Cardiac muscle cell (in vitro differentiated cells and primary cell): Measurements from ENCODE around the gene LTB4R. TPM values are rescaled to one million over a fixed set of nuclear protein-coding genes. Genes with fewer than 3 reads are reported as not detected.

ENCODE experiments used
- DNase-seq, 2 donors: peaks; one replicate each; pipeline versions ENCODE4 v3.0.0 to v3.0.0-alpha.2; 2010 to 2017; ENCODE audit warnings: low read depth in 1 of 2, low spot score in 1 of 2
- H3K27ac ChIP-seq: fragments of 200-600 bp; sonication (generic); 2 replicates; pipeline ENCODE4 v1.5.1; 2016
- H3K27me3 ChIP-seq: fragments of 200-600 bp; sonication (generic); 2 replicates; pipeline ENCODE4 v1.6.0; 2016; ENCODE audit warnings: control low read depth
- H3K36me3 ChIP-seq: fragments of 200-600 bp; sonication (generic); 2 replicates; pipeline ENCODE4 v1.5.1; 2016; ENCODE audit warnings: control low read depth
- H3K4me1 ChIP-seq: fragments of 200-600 bp; sonication (generic); 2 replicates; pipeline ENCODE4 v1.8.1; 2017; ENCODE audit warnings: low read depth, mild to moderate bottlenecking, mixed run types
- H3K4me3 ChIP-seq: fragments of 200-600 bp; sonication (generic); 2 replicates; pipeline ENCODE4 v1.5.1; 2016; ENCODE audit warnings: mild to moderate bottlenecking
- H3K9me3 ChIP-seq: fragments of 200-600 bp; sonication (generic); 2 replicates; pipeline ENCODE4 v1.5.1; 2017; ENCODE audit warnings: low read depth, mild to moderate bottlenecking, control low read depth
- polyA plus RNA-seq: library from polyadenylated mRNA; unstranded; fragments of >200 nt; fragmentation: Nextera tagmentation; extraction: Ambion mirVana; gene quantifications from 2 replicates; pipeline ENCODE4 v1.2.1, GENCODE V29; 2016
- total RNA-seq: library from RNA; depleted of rRNA; stranded (reverse); fragments of >200 nt; gene quantifications from 2 replicates; pipeline ENCODE4 v1.2.3, GENCODE V29; 2016
- TF ChIP-seq, protein P1 (sequence below): IDR thresholded peaks from 2 replicates; pipeline ENCODE4 v1.5.1; 2012; ENCODE audit warnings: low read depth, mild to moderate bottlenecking, low read length

The LTB4R gene
- total and polyA plus RNA-seq, 2 experiments from 2014 or later, result 2.7 to 8.5 TPM

DNA sequence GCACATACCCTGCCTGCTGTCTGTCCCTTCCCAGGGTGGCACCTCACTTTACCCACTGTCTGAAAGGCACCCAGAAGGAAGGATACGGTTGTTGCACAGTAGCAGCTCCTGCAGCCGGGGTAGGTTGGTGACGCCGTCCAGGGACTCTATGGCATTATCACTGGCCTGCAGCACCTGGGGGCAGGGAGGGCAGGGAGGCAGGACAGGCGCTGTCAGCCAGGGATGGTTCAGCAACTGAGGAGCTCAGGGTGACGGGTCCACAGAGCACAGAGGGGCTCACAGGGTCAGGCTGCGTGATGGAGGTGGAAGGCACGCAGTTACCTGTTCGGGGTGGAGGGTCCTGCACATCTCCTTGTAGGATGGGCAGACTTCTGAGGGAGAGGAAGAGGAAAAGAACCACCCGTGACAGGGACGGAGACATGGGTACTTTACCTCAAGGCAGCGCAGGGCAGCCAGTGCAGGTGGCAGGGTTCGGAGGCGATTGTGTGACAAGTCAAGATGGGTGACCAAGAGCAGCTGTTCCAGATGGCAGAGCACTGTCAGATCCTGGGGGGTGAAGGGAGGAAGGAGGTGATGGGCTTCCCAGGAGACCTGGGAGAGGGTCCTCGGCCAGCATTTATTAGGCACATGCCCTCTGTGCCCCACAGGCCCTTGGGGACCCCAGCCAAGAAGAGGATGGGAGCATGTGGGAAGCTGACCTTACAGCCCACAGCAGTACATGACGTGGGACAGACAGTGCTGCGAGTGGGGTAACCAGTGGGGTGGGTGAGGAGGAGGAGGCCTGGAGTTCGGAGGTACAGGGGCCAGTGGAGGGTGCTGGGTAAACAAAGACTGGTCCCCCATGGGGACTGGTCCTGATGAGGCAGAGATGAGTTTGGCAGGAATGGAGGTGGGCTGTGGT is 44.7 kb upstream of the LTB4R start:
- H3K4me1 ChIP-seq, result no peaks in the 10 kb centered on the region
- TF ChIP-seq, protein P1, sequence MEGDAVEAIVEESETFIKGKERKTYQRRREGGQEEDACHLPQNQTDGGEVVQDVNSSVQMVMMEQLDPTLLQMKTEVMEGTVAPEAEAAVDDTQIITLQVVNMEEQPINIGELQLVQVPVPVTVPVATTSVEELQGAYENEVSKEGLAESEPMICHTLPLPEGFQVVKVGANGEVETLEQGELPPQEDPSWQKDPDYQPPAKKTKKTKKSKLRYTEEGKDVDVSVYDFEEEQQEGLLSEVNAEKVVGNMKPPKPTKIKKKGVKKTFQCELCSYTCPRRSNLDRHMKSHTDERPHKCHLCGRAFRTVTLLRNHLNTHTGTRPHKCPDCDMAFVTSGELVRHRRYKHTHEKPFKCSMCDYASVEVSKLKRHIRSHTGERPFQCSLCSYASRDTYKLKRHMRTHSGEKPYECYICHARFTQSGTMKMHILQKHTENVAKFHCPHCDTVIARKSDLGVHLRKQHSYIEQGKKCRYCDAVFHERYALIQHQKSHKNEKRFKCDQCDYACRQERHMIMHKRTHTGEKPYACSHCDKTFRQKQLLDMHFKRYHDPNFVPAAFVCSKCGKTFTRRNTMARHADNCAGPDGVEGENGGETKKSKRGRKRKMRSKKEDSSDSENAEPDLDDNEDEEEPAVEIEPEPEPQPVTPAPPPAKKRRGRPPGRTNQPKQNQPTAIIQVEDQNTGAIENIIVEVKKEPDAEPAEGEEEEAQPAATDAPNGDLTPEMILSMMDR, result no peak
- H3K4me3 ChIP-seq, result no peak overlapping the region

DNA sequence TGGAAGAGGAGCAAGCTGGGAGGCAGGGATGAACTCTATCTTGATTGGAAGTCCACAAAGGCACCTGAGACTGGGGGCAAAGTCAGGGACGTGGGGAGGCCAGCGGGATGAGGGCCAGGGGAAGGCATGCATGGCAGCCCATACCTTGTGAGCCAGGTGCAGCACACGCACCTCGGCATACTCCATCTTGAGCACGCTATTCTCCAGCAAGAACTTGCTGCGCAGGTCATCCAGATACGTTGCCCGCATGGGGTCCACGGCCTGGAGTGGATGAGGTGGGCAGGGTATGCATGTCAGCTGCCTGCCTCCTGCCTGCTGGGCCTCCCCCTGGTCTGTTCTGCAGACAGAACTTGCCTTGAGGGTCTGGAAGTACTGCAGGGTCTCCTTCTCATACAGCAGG is 43.8 kb upstream of the LTB4R start:
- DNase-seq, result no peak
- H3K9me3 ChIP-seq, result no peaks in the 10 kb centered on the region
- no peak overlapping the region for H3K27ac ChIP-seq
- no peak overlapping the region for H3K4me3 ChIP-seq
- TF ChIP-seq, protein P1, result no peak
- H3K4me1 ChIP-seq, result no peaks in the 10 kb centered on the region
- H3K36me3 ChIP-seq, result no peaks in the 10 kb centered on the region
- H3K27me3 ChIP-seq, result no peaks in the 10 kb centered on the region

More for the DNA sequence above, 44.7 kb upstream of the LTB4R start:
- Histone ChIP-seq H3K9me3 (no peaks in the 10 kb centered on the region), H3K27me3 (no peaks in the 10 kb centered on the region), H3K27ac (no peak overlapping the region), H3K36me3 (no peaks in the 10 kb centered on the region)
- DNase-seq, result no peak

DNA sequence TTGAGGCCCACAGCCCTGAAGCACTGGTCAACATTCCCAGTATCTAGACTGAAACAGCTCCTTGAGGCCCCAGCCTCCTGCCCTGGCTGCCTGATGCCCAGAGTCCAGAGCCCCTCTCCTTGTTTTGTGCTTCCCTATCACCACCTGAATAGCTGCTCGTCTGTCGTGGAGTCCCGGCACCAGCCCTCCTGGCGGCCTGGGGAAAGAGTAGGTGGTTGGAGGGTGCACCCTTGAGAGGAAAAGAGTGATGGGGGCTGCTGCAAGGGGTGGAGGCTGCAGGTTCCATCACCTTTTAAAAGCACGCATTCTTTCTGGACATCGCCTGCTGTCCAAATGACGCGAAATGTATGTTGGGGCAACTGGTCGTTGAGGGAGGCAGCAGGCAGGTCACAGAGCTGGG is 43.1 kb upstream of the LTB4R start:
- no peak for DNase-seq
- H3K9me3 ChIP-seq, result no peaks in the 10 kb centered on the region
- H3K4me1 ChIP-seq, result no peaks in the 10 kb centered on the region
- no peak overlapping the region for H3K27ac ChIP-seq
- no peak overlapping the region for H3K4me3 ChIP-seq
- TF ChIP-seq, protein P1, result no peak
- H3K36me3 ChIP-seq, result no peaks in the 10 kb centered on the region
- no peaks in the 10 kb centered on the region for H3K27me3 ChIP-seq

- no peak overlapping the region for H3K27ac ChIP-seq
- no peaks in the 10 kb centered on the region for H3K9me3 ChIP-seq
- no peak overlapping the region for H3K4me3 ChIP-seq
- no peaks in the 10 kb centered on the region for H3K27me3 ChIP-seq
- DNase-seq, result no peak
- H3K36me3 ChIP-seq, result no peaks in the 10 kb centered on the region
- no peaks in the 10 kb centered on the region for H3K4me1 ChIP-seq
- TF ChIP-seq, protein P1, result no peak
These were observed 41.9 kb upstream of the LTB4R start for GRCh38 chr14:24269368-24269767.

DNA sequence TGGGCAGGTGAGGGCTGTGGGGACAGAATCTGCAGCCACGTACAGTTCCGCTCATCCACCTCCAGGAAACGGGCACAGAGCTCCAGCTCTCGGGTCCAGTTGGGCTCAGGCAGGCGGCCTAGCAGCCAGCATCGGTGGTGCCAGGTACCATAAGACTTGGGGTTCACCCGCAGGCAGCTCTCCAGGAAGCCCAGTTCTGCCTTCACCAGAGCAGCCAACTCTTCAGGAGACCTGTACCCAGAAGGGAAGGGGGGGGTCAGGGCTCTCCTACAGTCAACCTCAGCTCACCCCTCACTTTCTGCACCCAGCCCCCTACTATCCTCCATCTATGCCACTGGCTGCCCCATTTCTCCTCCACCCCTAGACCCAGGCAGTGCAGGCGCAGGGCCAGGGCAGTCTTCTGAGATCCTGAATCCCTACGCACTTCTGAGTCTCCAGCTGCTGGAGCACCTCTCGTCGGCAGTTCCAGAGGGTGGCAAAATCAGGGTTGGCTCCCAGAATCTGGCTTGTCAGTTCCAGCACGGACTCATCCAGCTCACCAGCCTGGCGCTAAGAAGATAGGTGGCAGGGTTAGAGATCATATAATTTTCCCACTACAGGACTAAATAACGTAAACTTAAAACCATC is 41.3 kb upstream of the LTB4R start:
- H3K4me1 ChIP-seq, result no peaks in the 10 kb centered on the region
- no peak overlapping the region for H3K27ac ChIP-seq
- H3K36me3 ChIP-seq, result no peaks in the 10 kb centered on the region
- TF ChIP-seq, protein P1, result no peak
- H3K4me3 ChIP-seq, result no peak overlapping the region
- no peaks in the 10 kb centered on the region for H3K9me3 ChIP-seq
- no peak for DNase-seq
- no peaks in the 10 kb centered on the region for H3K27me3 ChIP-seq
